Pulmonary artery endothelial cell (primary cell): Measurements from ENCODE around the gene RAB19. TPM values are rescaled to one million over a fixed set of nuclear protein-coding genes. Genes with fewer than 3 reads are reported as not detected.
"Not testable (repeated sequence)": the region's sequence is repeated elsewhere in the genome, so short reads cannot be mapped to it uniquely, and the experiment has no call there.

Experiments
- DNase-seq: peaks from one replicate; pipeline ENCODE4 v3.0.0-alpha.2; 2011; ENCODE audit warnings: low read depth, low spot score
- total RNA-seq: library from RNA; depleted of rRNA; stranded (reverse); fragments of >200 nt; gene quantifications from 2 replicates; pipeline ENCODE4 v1.2.3, GENCODE V29; 2014

The RAB19 gene
- total RNA-seq, 1 donor from 2014 or later = 0.33 TPM

DNA sequence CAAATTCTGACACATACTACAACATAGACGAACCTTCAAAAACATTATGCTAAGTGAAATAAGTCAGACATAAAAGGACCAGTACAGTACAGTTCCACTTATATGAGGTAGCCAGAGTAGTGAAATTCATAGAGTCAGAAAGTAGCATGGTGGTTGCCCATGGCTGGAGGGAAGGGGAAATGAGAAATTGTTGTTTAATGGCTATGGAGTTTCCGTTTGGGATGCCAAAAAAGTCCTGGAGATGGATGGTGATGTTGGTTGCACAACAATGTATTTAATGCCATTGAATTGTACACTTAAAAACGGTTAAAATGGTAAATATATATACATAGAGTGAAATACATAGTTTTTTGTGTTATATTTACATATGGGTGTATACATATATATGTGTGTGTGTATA, 3.5 kb upstream of the RAB19 start:
- DNase-seq = peak; percentile 13

DNA sequence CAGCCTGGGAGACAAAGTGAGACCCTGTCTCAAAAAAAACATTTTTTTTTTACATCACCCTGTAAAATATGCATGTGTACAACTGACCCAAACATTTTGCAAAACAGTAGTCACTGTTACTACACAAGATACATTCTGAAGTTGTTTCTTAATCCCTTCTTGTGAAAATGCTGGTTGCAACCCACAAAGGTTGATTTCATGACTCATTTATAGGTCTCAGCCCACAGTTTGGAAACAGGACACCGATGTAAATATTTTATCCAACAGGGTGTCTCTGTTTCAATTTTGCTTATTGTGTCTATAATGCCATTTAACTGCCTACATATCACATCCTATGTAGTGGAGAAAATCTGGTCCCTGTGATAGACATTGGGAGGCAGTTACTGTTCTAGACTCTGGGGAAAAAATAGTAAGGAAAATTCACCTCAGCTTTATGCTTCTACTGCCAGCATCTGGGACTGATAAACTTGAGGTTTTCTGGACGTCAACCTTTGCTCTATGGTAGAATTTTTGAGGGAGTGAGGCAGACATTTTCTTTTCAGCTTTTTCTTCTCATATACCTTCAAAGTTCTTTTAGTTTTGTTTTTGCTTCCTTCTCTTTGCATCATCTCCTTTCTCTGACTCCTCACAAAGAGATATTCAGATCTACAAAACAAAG, 1.6 kb upstream of the RAB19 start:
- no peak for DNase-seq

DNA sequence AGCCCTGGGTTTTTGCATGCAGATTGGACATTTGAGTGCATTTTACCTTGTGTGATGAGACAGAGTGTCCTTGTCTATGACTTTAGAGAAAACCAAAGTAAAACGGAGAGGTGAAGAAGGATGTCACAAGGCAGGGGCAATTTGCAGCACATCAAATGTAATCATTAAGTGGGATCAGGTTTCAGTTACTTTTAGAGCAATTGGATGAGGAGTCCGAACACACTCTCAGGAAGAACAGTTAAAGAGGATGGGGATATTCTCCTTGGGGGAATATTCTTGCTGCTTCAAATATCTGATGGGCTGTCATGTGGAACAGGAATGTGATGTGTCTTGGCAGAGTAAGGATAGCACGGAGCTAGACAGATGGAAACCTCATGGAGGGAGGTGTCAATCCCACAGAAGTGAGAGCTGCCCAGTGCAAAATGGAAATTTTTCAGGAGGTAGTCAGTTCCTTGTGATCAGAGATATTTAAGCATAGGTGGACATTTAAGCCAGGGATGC, 757 bp downstream of the RAB19 start:
- no peak for DNase-seq

DNA sequence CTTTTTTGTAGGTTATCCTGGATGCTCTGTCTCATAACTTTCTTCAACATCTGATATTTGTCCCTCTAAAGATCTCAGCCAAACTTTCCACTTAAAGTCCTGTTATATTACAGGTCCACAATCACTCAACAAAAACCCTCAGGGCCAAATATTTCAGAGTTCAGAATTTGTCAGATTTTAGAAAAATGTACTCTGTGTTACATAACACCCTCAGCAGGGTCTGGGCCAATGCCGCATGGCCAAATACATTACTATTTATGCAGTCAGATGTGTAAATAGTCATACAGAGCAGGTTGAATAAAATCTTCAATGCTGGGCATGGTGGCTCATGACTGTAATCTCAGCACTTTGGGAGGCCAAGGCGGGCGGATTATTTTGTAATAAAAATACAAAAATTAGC, 11.5 kb downstream of the RAB19 start:
- no peak for DNase-seq

DNA sequence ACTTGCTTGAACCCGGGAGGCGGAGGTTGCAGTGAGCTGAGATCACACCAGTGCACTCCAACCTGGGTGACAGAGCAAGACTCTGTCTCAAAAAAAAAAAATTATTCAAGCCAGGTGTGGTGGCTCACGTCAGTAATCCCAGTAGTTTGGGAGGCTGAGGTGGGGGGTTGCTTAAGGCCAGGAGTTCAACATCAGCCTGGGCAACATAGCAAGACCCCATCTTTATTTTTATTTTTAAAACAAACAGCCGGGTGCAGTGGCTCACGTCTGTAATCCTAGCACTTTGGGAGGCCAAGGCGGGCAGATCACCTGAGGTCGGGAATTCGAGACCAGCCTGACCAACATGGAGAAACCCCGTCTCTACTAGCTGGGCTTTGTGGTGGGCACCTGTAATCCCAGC, 12.0 kb downstream of the RAB19 start:
- DNase-seq = not testable (repeated sequence)

DNA sequence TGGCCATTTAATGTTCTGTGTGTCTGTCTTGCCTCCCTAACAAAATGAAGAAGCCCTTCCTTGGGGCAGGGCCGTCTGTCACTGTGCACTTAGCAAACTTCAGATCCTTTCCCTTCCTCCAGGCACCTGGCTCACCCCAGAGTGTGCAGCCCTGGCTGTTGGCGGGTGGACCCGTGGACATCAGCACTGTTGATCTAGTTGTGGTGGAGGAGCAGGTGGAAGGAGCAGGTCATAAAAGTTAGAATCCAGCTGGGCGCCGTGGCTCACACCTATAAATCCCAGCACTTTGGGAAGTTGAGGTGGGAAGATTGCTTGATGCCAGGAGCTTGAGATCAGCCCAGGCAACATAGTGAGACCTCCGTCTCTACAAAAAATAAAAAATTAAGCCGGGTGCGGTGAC, 12.7 kb downstream of the RAB19 start:
- no peak for DNase-seq

DNA sequence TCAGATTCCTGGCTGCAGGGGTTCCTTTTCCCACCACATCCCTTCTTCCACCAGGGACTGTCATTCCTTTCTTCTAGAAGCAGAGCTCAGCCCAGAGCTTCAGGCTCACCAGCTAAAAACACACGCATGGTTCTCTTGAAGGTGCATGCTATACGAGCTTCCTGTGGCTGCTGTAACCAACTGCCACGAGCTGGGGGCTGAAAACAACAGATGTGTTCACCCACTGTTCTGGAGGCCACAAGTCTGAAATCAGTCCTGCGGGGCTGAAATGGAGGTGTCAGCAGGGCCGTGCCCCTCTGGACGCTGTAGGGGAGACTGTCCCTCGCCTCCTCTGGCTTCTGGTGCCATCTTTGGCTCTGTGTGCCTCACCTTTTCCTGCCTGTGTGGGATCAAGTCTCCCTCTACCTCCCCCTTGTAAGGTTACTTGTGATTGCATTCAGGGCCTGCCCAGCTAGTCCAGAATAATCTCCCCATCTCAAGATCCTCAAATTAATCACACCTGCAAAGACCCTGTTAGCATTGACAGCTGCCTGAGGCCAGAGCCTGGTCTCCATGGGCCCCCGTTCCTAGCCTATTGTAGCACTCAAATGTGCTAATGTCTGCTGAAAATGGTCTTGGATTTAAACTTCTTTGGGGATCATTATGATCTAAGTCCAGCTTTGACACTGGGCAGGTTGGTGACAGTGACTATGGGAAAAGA, 13.7 kb downstream of the RAB19 start:
- DNase-seq = no peak

DNA sequence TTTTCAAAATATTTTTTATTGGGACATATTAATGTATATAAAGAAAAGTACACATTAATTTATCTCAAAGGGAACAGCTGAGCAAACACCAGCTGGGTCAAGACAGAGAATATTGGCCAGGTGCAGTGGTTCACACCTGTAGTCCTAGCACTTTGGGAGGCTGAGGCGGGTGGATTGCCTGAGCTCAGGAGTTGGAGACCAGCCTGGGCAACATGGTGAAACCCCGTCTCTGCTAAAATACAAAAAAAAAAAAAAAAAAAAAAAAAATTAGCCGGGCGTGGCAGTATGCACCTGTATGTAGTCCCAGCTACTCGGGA, 14.3 kb downstream of the RAB19 start:
- DNase-seq = not testable (repeated sequence)

DNA sequence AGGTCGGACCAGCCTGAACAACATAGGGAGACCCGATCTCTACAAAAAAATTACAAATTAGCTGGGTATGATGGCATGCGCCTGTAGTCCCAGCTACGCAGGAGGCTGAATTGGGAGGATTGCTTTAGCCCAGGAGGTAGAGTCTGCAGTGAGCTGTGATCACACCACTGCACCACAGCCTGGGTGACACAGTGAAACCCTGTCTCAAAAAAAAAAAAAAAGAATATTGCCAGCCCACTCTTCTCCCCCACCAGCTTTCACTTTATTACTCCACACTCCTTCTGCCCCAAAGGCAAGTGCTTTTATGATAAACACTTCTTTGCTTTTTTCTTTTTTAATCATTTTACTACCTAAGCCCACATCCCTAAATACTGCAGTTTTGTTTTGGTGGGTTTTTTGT, 14.8 kb downstream of the RAB19 start:
- DNase-seq = no peak

DNA sequence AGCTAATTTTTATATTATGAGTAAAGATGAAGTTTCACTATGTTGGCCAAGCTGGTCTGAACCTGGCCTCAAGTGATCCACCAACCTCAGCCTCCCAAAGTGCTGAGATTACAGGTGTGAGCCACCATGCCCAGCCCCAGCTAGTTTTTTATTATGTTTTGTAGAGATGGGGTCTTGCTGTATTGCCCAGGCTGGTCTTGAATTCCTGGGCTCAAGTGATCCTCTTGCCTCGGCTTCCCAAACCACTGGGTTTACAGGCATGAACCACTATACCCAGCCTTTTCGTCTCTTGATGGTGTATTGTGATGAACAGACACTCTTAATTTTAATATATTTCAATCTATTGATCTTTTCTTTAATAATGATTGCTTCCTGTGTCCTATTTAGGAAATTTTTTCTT, 17.7 kb downstream of the RAB19 start:
- no peak for DNase-seq

DNA sequence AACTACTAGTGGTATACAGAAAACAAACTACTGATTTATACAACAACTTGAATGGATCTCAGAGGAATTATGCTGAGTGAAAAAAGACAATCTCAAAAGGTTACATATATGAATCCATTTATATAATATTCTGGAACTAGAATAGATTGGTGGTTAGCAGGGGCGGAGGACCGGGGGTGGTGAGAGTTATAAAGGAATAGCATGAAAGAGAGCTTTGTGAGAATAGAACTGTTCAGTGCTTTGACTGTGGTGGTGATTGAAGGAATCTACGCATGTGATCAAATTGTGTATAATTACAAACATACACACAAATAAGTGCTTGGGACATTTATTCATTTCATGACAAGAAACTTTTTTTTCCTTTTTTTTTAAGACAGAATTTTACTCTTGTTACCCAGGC, 19.6 kb downstream of the RAB19 start:
- no peak for DNase-seq

DNA sequence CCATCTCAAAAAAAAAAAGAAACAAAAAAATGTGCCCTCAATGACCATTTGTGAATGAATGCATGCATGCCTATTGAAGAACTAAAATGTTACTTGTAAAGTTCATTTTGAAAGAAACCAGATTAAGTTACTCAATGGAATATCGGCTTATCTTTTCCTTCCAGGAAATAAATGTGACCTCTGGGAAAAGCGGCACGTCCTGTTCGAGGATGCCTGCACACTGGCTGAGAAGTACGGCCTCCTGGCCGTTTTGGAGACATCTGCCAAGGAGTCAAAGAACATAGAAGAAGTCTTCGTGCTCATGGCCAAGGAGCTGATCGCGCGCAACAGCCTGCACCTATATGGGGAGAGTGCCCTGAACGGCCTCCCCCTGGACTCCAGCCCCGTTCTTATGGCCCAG, 21.9 kb downstream of the RAB19 start:
- DNase-seq = no peak

DNA sequence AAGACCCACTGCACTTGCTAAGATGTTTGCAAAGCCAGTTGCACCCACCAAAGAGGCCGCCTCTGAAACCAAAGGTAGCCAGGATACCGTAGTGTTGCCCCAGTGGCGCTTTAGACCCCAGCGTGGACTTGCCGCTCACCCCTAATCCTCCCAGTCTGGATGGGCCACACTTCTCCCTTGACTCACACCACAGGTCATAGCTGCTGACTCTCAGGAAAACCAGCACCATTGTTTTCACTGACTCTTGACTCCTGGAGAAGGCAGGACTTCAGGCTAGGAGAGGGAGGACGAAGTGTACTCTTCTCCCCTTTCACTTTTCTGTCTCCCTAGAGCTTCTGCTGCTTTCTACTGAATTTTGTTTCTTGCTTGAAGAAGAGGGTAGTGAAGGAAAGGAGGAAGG, 22.3 kb downstream of the RAB19 start:
- no peak for DNase-seq

DNA sequence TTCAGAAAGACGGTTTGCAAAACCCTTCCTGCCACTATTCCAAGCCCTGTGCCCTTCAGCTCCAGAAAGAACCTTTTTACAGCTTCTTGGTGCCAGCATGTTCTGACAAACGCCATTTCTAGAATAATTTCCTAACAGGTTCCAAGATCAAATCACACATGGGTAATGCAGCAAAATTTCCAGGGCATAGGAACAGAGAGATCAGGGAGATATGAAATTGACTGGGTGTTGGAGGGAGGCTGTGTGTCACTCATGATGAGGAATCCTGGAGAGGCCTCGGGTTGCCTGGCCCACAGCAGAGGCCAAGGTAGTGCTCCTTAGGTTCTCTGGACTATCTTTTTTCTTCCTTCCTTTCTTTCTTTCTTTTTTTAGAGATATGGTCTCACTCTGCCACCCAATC, 29.5 kb downstream of the RAB19 start:
- no peak for DNase-seq

DNA sequence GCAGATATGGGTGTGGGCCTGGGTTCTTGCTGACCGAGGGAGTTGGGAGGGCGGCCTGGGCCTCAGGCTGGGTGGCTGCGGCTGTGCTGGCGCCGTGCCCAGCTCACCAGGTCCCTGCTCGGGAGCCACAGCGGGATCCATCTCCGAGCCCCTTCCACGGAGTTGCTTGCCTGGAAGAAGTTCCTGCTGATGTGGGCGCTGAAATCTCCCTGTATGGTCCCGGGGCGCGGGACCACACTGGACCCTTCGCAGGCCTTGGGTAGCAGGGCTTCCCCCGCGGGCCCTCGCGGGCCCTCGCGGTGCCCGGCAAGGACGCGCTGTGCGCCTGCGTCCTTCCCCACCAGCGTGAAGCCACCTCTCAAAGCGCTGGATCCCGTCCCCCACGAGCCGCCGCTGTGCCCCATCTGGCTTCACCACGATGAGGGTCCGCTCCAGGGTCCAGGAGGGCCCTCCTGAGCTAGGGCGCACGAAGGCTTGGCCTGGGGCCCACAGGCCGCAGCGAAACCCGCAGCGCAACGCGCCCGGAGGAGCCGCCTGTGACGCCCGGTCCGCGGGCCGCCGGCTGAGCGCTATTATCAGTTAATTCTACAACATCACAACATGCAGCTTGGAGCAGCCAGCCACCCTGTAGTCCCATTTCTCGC, 31.5 kb downstream of the RAB19 start:
- DNase-seq = no peak

DNA sequence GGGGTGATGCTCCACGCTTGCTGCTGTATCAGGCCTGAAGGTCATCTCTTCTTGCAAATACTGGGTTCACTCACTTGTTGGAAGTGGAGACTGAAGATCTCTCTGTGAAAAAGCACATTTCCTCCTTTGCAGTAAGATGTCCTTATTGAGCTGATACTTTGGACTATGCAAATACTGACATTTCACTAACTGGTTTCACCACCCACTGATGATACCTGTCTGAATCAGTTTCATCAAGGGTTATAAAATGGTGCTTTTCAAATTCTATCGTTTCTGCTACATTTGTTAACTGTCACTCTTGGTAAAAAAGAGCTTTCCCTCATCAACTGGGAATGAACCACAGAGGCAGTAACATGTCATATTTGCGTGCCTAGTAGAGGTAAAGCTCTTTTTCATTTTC, 35.5 kb downstream of the RAB19 start:
- no peak for DNase-seq

DNA sequence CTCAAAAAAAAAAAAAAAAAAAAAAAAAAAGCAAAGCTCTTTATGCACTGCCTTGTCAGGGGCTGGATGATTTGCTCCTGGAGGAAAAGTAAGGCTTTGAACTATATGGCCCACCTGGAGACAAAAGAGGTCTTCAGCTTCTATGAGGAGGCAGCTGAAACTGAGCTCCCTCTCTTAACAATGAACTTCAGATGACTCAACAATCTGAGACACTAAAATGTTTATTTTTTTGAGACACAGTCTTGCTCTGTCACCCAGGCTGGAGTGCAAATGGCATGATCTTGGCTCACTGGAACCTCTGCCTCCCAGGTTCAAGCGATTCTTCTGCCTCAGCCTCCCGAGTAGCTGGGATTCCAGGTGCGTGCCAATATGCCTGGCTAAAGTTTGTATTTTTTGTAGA, 36.7 kb downstream of the RAB19 start:
- no peak for DNase-seq

DNA sequence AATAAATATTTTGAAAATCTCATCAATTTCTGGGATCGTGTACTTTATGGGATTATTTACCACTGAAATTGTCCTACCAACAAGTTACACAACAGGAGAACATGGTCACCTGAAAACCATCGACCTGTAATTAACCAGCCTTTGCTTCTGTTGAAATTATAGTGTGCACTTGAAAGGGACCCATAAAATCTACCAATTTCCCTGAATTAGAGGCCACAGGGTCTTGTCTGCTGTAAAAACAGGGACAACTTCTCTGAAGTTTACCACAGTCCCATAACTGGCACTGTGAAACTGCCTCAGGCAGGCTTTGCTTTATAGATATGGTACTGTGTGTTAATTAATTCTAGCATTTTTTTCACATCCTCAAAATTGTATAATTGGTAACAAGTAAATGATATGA, 37.7 kb downstream of the RAB19 start:
- no peak for DNase-seq

DNA sequence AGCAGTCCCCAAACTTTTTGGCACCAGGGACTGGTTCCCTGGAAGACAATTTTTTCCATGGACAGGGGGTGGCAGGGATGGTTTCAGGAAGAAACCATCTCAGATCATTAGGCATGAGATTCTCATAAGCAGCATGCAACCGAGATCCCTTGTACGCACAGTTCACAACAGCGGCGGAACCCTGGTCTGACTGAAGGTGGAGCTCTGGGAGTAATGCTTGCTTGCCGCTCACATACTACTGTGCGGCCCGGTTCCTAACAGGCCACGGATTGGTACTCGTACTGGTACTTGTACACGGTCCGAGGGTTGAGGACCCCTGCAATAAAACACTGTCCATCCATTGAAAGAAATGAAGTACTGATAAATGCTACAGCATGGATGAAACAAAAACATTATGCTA, 42.6 kb downstream of the RAB19 start:
- DNase-seq = no peak

DNA sequence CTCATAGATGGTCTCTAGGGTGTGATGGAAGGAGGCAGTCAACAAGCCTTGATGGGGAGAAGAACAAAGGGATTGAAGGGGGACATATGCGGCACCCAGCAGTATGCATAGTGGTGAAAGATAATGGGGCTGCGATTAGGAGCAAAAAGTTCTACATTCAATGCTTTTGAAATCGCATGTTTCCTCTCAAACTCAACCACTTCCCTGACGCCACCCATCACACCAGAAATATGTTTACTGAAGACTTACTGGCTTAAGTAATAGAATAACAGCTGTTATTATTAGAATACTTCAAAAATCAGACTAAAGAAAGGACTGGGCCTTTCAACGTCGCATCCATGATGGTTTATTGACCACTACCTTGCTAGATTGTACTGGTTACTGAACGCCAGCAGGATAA, 44.0 kb downstream of the RAB19 start:
- no peak for DNase-seq

DNA sequence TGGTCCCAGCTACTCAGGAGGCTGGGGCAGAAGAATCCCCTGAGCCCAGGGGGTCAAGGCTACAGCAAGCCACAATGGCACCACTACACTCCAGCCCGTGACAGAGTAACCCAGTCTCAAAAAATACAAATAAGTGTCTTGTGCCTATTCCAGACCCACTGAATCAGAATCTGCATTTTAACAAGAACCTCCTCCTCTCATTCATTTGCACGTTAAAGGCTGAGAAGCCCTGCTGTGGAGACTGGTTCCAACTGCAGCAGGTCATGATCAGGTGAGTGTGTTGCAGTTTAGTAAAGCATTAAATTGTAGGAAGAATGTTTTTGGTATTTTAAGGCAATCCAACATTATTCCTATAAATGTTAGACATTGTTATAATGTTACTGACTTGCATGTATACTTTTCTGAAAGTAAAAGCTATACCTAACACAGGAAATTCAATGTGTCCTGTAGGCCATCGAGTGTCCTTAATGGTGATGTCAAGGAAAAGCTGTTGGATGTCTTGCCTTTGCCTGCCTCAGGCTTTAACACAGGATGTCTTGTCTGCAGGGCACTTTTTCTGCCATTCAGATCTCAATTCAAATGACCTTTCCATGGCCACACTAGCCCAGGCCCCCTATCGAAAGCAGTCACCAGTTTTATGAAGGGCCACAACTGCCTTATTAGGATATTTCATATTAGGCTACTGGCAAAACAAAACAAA, 45.1 kb downstream of the RAB19 start:
- DNase-seq = no peak

DNA sequence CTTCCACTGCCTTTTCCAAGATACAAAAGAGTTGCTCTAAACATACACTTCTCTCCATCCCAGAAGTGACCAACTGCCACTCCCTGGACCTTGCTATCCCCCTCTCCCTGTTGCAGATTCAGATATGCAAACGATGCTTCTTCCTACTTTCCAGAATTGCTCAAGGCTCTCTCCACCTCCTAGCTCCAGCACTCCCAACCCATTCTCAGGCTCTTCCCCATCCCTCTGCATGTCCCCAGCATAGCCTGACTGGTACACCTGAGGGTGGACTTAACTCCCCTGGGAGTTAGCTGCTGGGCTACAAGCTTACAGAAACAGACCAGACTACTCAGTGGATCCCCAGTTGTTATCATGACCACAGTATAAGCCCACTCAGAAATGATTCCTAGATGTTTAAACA, 47.9 kb downstream of the RAB19 start:
- DNase-seq = no peak
